ENCODE results near the gene TRAPPC3. TPM values are rescaled to one million over a fixed set of nuclear protein-coding genes. Genes with fewer than 3 reads are reported as not detected.

Gene TRAPPC3
- total RNA-seq, 4 donors from 2014 or later = 54.6 to 165 (median 105) TPM

- no peak for DNase-seq
- Histone ChIP-seq H3K27me3 (no peaks in the 10 kb centered on the region), H3K4me3 (peak overlapping the region; percentile 84 to 100 (median 88)), H3K27ac (peak overlapping the region; percentile 98 to 100 (median 98)), H3K36me3 (no peaks in the 10 kb centered on the region), H3K9me3 (no peaks in the 10 kb centered on the region), H3K4me1 (peaks cover 37 to 64% (median 56%) of the 10 kb centered on the region in 4 donors)
- intact Hi-C loops (cut with DNase I; ENCODE audit: low total_unique reads) (loop anchor here (10.0 kb wide), 1 partner anchor 227 kb away; the partner anchor contains the start of gene STK40), in situ Hi-C loops (cut with MboI; ENCODE audit: low pct_ligation_motif_present in 1 of 4, low pct_unique_long_range_greater_than_20kb in 1 of 4, low sequenced_read_pairs in 3 of 4) (no loop called here)
- 11 to 18% methylated on average over 4 to 9 of the region's 9 CpGs for WGBS, 2 donors (ENCODE audit: low coverage in 1 of 2)
- TF ChIP-seq EP300 (IDR thresholded peaks at IDR 0.05; ENCODE audit: low read depth) = no peak
- TF ChIP-seq POLR2A (IDR thresholded peaks at IDR 0.05) = no peak
- no peak for TF ChIP-seq CTCF (IDR thresholded peaks at IDR 0.05)
- no peak for TF ChIP-seq POLR2AphosphoS5 (IDR thresholded peaks at IDR 0.05)
These were observed 8.0 kb upstream of the TRAPPC3 start for GRCh38 chr1:36157115-36157903.

GRCh38 chr1:36156329-36157114 is 7.2 kb upstream of the TRAPPC3 start:
- TF ChIP-seq POLR2AphosphoS5 (IDR thresholded peaks at IDR 0.05) (peak in 2 of 3 donors; percentile 21 to 38), CTCF (IDR thresholded peaks at IDR 0.05) (no peak)
- H3K9me3 ChIP-seq = no peaks in the 10 kb centered on the region
- H3K4me1 ChIP-seq = peaks cover 39 to 64% (median 56%) of the 10 kb centered on the region in 4 donors
- H3K36me3 ChIP-seq = no peaks in the 10 kb centered on the region
- in situ Hi-C loops (cut with MboI; ENCODE audit: low pct_ligation_motif_present in 1 of 4, low pct_unique_long_range_greater_than_20kb in 1 of 4, low sequenced_read_pairs in 3 of 4) (no loop called here), intact Hi-C loops (cut with DNase I; ENCODE audit: low total_unique reads) (loop anchor here (10.0 kb wide), 1 partner anchor 228 kb away; the partner anchor contains the start of gene STK40)
- peak overlapping the region; percentile 84 to 100 (median 88) for H3K4me3 ChIP-seq
- peak overlapping the region; percentile 98 to 100 (median 98) for H3K27ac ChIP-seq
- WGBS, 2 donors (ENCODE audit: low coverage in 1 of 2) = 1% methylated on average over 29 of the region's 69 CpGs; no CpG with 5 or more reads in 1 of the 2 donors
- H3K27me3 ChIP-seq = no peaks in the 10 kb centered on the region
- peak; percentile 67 for DNase-seq

- intact Hi-C loops (cut with DNase I; ENCODE audit: low total_unique reads) = loop anchor here (10.0 kb wide), 1 partner anchor 229 kb away; the partner anchor contains the start of gene STK40
- no peaks in the 10 kb centered on the region for H3K27me3 ChIP-seq
- peak within 1 kb of the TSS; percentile 98 to 100 (median 98) for H3K27ac ChIP-seq
- TF ChIP-seq CTCF (IDR thresholded peaks at IDR 0.05) (no peak), POLR2AphosphoS5 (IDR thresholded peaks at IDR 0.05) (peak; percentile 76 to 93 (median 88)), EP300 (IDR thresholded peaks at IDR 0.05; ENCODE audit: low read depth) (no peak), POLR2A (IDR thresholded peaks at IDR 0.05) (peak; percentile 89)
- 0 to 1% methylated on average over 2 to 35 of the region's 88 CpGs for WGBS, 2 donors (ENCODE audit: low coverage in 1 of 2)
- DNase-seq = peak; percentile 89
- in situ Hi-C loops (cut with MboI; ENCODE audit: low pct_ligation_motif_present in 1 of 4, low pct_unique_long_range_greater_than_20kb in 1 of 4, low sequenced_read_pairs in 3 of 4) = no loop called here
- H3K4me1 ChIP-seq = peaks cover 45 to 64% (median 56%) of the 10 kb centered on the region in 4 donors
- H3K36me3 ChIP-seq = no peaks in the 10 kb centered on the region
- H3K9me3 ChIP-seq = no peaks in the 10 kb centered on the region
- H3K4me3 ChIP-seq = peak within 1 kb of the TSS; percentile 84 to 100 (median 88)
These were observed 6.4 kb upstream of the TRAPPC3 start, which contains the start of gene MAP7D1 for GRCh38 chr1:36155408-36156328. TSS of gene MAP7D1 (plus strand) at chr1:36156160. CDS start at chr1:36156418, 258 bp downstream.

All from transverse colon (tissue), 4 donors.